Hematopoietic multipotent progenitor cell treated with erythropoietin and hydrocortisone succinate and interleukin-3 and kit ligand, for 4 days (in vitro differentiated cells): ENCODE measurements around the gene PIAS4.

Experiments
- DNase-seq: peaks from one replicate; pipeline ENCODE4 v3.0.0-alpha.2; 2015

PIAS4 gene

GRCh38 chr19:4043401-4043800, 35.9 kb downstream of the PIAS4 start:
- DNase-seq = no peak

DNA sequence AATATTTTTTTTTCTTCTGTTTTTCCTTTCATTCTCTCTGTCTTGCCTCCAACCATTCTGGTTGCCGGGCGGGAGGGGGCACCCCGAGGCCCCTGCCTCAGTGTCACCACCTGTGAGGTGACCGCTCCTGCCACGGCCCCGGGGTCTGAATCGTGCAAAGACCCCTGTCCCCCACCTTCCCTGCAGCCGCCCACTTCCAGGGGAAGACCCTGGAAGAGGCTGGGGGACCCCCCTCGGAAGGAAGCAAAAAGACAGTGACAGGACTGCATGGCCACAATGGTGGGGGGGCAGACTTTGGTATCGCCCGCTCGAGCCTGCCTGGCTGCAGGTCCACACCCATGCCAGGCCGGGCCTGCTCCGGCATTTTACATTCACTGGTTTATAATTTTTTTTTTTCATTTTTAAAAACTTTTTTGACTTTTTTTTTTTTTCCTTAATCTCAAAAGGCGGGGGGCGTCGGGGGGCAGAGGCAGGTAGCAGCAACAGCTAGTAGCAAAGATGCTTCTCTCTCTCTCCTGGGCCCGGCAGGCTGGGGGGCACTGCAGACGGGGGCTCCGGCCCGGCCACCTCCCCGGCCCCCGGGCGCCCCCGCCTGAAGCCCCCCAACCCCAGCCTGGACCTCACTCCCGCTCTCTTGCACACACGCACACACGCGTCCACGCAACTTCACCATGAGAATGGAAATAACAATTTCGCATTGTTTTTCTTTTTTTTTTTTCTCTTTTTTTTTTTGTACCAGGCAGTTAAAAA, 36.6 kb downstream of the PIAS4 start:
- DNase-seq = no peak

GRCh38 chr19:4044990-4045465, 37.5 kb downstream of the PIAS4 start:
- no peak for DNase-seq

DNA sequence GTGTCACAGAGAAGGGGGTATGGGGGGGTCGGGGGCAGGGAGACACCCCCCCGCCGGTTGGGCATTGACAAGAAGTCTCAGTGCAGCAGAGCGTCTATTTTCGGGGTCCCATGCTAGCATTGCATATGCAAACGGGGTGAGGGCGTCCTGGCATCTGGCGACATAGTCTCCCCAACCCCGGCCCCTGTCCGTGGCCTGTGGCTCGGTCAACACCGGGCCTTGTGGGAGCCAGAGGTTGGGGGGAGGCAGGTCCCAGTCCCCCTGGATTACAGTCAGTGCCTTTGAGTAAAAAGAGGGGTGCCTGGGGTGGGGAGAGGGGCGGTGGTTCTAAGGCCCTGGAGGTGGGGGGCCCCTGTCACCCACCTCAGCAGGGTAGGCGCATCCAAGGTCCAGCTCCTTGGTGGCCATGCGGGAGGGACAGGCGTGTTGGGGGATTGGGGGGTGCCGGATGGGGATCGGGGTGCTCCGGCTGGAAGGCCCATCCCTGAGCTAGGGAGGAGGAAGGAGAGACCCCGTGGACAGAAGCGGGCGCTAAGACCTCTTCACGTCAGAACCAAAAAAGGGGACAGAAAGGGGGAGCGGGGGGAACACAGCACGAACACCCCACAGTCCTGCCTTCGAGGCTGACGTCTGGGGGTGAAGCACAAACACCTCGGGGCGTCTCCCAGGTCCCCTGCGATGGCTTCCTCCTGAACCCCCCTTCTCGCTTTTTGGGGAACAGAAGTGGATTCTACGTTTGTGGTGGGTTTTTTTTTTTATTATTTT, 38.2 kb downstream of the PIAS4 start:
- no peak for DNase-seq

GRCh38 chr19:4046362-4046691, 38.8 kb downstream of the PIAS4 start:
- DNase-seq = no peak

DNA sequence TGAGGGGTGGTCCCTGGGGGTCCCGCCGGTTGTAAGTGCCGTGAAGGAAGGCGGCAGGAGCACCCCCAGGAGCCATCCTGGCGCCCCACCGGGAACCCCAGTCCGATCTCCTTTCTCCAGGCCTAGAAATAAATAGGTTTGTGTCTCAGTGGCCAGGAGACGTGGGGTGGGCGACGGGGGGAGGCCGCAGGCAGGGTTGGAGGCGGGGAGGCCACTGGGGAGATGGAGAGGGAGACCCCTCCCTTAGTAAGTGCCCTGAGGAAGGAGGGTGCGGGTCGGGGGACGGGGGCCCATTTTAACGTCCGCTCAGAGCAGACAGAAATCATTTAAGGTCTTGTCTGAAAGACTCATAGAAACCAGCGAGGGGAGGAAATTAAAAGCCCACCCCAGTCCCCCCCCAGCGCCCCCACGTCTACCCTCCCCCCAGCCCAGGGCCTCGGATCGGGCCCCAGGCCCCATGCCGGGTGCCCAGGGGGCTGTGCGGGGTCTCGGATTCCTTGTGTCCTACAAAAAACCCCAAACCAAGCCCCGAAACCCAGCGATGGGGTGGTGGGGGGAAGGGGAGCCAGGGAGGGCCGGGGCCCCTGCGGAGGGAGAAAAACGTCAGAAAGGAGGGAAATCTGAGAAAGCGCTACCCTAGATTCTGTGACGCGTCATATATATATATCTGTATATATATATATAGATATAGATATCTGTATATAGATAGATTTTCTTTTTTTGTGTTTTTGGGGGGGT, 39.6 kb downstream of the PIAS4 start:
- no peak for DNase-seq

DNA sequence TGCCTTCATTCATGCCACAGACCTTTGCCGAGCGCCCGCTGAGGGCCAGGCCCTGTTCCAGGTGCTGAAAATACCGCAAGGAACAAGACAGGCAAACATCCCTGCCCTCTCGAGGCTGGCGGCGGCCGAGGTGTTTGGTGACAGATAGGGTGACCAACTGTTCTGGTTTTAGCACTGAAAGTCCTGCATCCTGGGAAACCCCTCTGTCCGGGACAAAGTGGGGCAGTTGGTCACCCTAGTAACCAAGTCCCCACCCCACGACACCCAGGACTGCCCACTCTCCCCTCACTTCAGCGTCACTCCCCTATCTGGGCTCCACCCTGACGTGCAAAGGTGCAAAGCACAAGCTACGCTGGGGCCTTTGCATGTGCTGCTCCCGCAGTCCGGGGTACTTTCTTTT, 41.9 kb downstream of the PIAS4 start:
- DNase-seq = no peak

GRCh38 chr19:4051175-4052101, 43.9 kb downstream of the PIAS4 start:
- peak; percentile 53 for DNase-seq

- peak; percentile 51 for DNase-seq
Measured at GRCh38 chr19:4052114-4052992, 44.8 kb downstream of the PIAS4 start.

DNA sequence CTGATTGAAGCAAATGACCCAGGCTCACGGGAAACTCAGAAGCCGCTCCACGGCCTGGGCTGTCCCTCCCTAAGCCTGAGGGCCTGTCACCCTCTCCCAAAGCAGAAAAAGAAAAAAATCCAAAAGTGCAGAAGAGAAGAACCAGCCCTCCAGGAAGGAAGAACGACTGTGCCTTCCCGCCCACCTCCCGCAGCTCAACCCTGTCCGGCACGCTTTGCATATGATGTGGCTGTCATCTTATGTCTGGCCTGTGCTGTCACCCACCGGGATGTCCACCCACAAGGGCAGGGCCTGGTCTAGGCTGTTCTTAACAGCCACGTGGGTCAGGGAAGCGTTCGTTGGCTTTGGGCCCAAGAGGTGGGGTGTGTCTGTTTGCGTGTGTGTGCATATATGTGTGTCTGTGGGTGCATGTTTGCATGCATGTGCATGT, 45.5 kb downstream of the PIAS4 start:
- DNase-seq = peak; percentile 44

DNA sequence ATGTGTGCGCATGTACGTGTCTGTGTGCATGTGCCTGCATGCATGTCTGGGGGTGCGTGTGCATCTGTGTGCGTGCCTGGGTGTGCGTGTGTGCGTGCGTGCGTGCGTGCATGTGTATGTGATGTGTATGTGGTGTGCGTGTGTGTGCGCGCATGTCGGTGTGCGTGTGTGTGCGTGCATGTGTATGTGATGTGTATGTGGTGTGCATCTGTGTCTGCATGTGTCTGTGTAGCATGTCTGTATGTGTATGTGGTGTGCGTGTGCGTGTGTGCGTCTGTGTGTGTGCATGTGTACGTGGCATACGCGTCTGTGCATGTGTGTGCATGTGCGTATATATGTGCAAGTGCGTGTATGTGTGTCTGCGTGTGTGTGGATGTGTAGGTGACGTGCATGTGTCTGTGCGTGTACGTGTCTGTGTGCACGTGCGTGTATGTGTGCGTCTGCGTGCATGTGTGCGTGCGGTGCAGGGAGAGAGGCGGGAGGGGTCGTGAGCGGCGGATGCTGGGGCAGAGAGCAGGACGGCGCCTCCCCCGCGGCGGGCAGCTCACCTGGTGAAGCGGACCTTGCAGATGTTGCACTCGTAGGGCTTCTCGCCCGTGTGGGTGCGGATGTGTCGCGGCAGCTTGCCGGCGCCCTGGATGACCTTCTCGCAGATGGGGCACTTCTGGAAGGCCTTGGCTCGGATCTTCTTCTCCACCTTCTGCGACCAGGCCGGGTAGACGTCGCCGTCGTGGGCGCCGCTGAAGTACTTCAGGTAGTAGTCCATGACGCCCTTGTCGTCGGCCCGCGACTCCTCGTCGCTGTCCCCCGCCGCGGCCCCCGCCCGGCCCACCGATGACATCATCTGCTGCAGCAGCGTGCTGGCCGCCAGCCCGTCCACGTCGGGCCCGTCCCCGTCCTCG, 46.1 kb downstream of the PIAS4 start:
- DNase-seq = no peak

DNA sequence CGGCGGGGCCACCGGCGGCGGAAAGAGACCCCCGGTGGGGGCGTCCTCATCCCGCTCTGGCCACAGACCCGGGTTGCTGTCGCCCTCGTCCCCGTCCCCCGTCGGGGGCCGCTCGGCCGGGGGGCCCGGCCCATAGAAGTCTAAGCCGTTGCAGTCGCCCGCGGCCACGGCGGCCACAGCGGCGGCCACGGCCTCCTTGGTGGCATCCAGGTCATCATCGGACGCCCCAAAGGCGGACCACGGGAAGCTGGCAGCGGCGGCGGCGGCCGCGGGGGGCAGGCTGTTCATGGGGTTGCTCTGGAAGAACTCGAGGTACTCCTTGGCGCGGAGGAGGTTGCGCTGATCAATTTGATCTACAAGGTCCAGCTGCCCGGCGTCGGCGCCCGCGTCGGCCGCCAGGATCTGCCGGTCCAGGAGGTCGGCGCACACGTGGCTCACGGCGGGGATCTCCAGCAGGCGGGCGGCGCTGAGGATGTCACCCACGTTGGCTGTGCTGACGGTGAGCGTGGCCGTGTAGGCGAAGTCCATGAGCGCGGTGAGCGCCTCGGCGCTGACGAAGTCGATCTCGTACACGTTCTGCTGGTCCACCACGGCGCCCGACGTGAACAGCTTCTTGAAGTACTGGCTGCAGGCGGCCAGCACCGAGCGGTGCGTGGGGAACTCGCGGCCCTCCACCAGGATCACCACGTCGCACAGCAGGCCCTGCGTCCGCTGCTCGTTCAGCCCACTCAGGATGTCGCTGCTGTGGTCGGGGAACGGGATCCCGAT, 47.1 kb downstream of the PIAS4 start:
- no peak for DNase-seq

- DNase-seq = no peak
Measured at GRCh38 chr19:4055209-4055552, 47.6 kb downstream of the PIAS4 start.

DNA sequence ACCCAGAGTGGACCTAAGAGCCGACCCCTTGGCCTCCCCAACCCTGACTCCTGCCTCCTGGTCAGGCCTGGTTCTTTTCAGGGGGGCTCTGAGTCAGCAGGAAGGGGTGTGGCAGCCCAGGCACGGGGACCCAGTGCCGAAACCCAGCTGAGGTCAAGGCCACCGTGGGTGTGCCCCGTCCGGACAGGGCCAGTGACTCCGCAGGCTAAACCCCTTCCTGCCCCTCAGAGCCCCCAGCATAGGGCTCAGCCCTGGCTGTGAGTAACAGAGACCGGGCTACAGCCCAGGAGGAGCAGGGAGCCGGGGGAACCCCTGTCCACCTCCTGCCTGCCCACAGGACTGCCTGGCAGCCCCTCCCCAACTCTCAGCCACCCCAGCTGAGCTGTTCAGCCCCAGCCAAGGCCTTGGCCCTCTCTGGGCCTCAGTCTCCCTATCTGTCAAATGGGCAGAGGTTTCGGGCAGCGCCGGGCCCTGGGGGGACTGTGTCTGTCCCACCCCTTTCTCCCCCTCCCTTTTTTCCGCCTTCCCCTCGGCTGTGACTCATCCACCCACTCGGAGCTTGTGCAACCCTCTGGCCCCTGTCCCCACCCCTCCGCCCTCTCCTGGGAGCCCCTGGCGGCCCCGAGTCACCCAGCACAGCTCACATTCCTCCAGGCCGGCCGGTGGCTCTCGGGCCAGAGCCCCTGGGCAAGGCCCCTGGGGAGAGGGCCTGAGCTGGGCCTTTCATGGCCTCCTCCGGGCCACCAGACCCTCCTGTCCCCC, 50.6 kb downstream of the PIAS4 start:
- DNase-seq = peak; percentile 83

DNA sequence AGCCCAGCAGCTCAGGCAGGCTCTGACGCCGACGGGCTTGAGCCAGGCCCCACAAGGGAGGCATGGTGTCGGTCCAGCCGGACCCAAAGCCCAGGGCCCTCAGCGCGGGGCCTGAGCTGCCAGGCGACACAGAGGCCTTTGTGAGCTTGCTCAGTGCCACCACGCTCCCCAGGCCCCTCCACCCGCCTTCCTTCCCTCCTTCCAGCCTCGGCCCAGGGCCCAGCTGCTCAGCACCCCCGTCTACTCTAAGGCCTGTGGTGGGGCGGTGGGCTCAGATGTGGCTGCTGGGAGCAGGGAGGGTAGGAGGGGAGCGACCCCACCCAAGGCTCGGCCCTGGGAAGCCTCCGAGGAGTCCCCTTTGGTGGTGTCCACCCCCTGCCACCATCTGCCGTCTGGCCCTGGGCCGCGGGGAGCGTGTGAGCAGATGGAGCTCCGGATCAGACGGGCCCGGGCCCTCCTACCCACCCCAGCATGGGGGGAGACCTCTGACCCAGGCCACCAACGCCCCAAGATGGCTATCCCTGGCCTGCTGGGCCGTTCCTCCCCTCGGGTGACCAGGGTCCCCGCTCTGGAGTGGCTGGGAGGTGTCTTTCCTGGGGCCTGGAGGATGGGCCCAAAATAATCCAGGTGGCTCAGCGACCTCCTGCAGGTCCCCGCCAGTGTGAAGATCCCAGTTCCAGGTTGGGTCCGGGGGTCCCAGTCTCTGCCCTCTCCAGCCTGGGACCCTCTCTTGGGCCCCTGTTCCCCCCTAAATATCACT, 51.3 kb downstream of the PIAS4 start:
- DNase-seq = no peak

DNA sequence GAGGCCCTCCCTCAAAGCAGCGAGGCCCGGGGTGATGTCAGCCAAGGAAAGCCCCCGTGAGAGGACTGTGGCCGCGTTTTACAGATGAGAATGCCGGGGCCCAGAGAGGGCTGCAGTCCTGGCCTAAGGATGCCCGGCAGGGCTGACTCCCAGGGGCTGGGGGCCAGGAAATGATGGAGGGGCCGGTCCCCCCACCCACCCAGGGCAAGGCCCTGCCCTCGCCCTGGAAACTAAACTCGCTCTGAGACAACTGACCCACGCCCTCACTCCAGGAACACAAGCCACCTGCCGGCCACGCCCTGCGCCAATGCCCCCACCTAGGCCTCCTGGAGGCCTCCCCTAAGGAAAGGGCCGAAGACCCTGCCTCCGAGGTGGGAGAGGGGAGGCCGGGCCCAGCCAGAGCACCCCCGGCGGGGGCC, 51.9 kb downstream of the PIAS4 start:
- no peak for DNase-seq

DNA sequence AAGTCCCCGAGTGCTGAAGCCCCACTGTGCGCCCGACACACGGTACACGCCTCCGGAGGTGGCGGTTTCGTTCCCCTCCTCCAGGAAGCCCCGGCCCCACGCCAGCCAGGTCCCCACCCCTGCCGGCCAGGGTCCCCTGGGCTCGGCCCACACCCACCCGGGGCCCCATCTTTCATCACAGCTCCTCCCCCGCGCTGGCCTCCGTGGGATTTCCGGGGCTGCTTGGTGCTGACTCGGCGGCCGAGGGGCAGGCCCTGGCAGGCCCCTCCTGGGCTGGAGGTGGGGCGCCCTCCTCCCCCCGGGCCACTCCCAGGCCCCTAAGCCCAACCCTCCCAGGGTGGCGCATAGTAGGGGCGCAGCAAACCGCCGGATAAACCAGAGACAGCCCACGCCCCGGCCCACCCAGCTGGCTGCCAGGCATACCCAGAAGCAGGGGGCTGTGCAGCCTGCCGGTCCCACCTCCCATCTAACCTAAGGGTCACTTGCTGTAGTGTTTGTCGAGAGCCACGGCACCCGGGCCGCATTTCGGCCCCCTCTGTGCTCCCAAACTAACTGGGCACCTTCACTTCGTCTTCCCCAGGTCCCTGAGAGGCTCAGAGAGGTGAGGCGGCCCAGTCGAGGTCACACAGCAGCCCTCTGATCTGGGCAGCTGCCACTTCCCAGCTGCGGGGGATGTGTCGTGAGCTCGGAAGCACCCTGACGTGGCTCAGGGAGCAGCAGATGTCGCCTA, 52.5 kb downstream of the PIAS4 start:
- no peak for DNase-seq
